Measurements from ENCODE around the gene KBTBD4. TPM values are rescaled to one million over a fixed set of nuclear protein-coding genes. Genes with fewer than 3 reads are reported as not detected.
"Not testable (repeated sequence)": the region's sequence is repeated elsewhere in the genome, so short reads cannot be mapped to it uniquely, and the experiment has no call there.

The KBTBD4 gene
- total RNA-seq, 4 donors from 2014 or later: 22.8 to 34.5 (median 30.7) TPM

- no peaks in the 10 kb centered on the region for H3K9me3 ChIP-seq
- H3K4me1 ChIP-seq: peaks cover 8 to 12% of the 10 kb centered on the region in 2 donors
- intact Hi-C loops (cut with DNase I): no loop called here
- TF ChIP-seq CTCF (IDR thresholded peaks at IDR 0.05) (no peak), POLR2A (IDR thresholded peaks at IDR 0.05) (no peak)
- WGBS, 2 donors: 20 to 26% methylated on average over 7 of the region's 11 CpGs
- H3K4me3 ChIP-seq (replicated peaks in 1 of 3): peak overlapping the region in 2 of 3 donors; percentile 90 to 96
- no peaks in the 10 kb centered on the region for H3K27me3 ChIP-seq
- DNase-seq: no peak
- H3K36me3 ChIP-seq: no peaks in the 10 kb centered on the region
- peak overlapping the region; percentile 28 to 76 (median 75) for H3K27ac ChIP-seq
These were observed 13.8 kb downstream of the KBTBD4 start for GRCh38 chr11:47564933-47565339.

DNA sequence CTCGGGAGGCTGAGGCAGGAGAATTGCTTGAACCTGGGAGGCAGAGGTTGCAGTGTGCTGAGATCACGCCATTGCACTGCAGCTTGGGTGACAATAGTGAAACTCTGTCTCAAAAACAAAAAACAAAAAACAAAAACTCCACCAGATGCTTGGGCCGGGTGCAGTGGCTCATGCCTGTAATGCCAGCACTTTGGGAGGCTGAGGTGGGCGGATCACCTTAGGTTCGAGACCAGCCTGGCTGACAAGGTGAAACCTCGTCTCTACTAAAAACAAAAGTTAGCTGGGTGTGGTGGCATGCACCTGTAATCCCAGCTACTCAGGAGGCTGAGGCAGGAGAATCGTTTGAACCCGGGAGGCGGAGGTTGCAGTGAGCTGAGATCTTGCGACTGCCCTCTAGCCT lies 14.4 kb downstream of the KBTBD4 start:
- H3K4me3 ChIP-seq (replicated peaks in 1 of 3); H3K27me3 ChIP-seq; H3K27ac ChIP-seq; intact Hi-C loops (cut with DNase I); DNase-seq; H3K9me3 ChIP-seq; H3K36me3 ChIP-seq: not testable (repeated sequence)
- 95 to 96% methylated on average over 10 of the region's 10 CpGs for WGBS, 2 donors
- H3K4me1 ChIP-seq: peaks cover 8 to 12% of the 10 kb centered on the region in 2 donors

GRCh38 chr11:47562393-47562792 lies 16.4 kb downstream of the KBTBD4 start:
- H3K36me3 ChIP-seq; H3K27me3 ChIP-seq; H3K9me3 ChIP-seq; intact Hi-C loops (cut with DNase I); H3K27ac ChIP-seq; H3K4me3 ChIP-seq (replicated peaks in 1 of 3); DNase-seq: not testable (repeated sequence)
- 95 to 97% methylated on average over 4 of the region's 4 CpGs for WGBS, 2 donors
- H3K4me1 ChIP-seq: peaks cover 8 to 12% of the 10 kb centered on the region in 2 donors

- 91 to 92% methylated on average over 2 of the region's 2 CpGs for whole genome bisulfite sequencing, 2 donors
- no peaks in the 10 kb centered on the region for H3K27me3 ChIP-seq
- DNase-seq: no peak
- intact Hi-C loops (cut with DNase I): no loop called here
- H3K27ac ChIP-seq: no peak overlapping the region
- no peaks in the 10 kb centered on the region for H3K9me3 ChIP-seq
- H3K4me1 ChIP-seq: peaks cover 5% of the 10 kb centered on the region in 2 donors
- TF ChIP-seq CTCF (IDR thresholded peaks at IDR 0.05): no peak
- TF ChIP-seq POLR2A (IDR thresholded peaks at IDR 0.05): no peak
- H3K36me3 ChIP-seq: no peaks in the 10 kb centered on the region
- no peak overlapping the region for H3K4me3 ChIP-seq (replicated peaks in 1 of 3)
These were observed 18.3 kb downstream of the KBTBD4 start for GRCh38 chr11:47560426-47560825.

- TF ChIP-seq CTCF (IDR thresholded peaks at IDR 0.05) (no peak), POLR2A (IDR thresholded peaks at IDR 0.05) (no peak)
- Histone ChIP-seq H3K4me3 (replicated peaks in 1 of 3) (no peak overlapping the region), H3K27me3 (no peaks in the 10 kb centered on the region), H3K27ac (no peak overlapping the region), H3K9me3 (no peaks in the 10 kb centered on the region), H3K36me3 (no peaks in the 10 kb centered on the region), H3K4me1 (no peaks in the 10 kb centered on the region)
- intact Hi-C loops (cut with DNase I): loop anchor here (10.0 kb wide), 1 partner anchor 84 kb away; no protein-coding TSS in a partner anchor
- 95 to 100% methylated on average over 1 of the region's 1 CpG for WGBS, 2 donors
- DNase-seq: no peak
These were observed 20.1 kb downstream of the KBTBD4 start for GRCh38 chr11:47558695-47559094.

GRCh38 chr11:47557004-47557403 lies 21.8 kb downstream of the KBTBD4 start:
- WGBS, 2 donors: 94 to 95% methylated on average over 12 of the region's 12 CpGs
- not testable (repeated sequence) for H3K27ac ChIP-seq; DNase-seq; H3K27me3 ChIP-seq; H3K9me3 ChIP-seq; H3K36me3 ChIP-seq; H3K4me3 ChIP-seq (replicated peaks in 1 of 3); H3K4me1 ChIP-seq
- intact Hi-C loops (cut with DNase I): loop anchor here (10.0 kb wide), 1 partner anchor 82 kb away; no protein-coding TSS in a partner anchor

DNA sequence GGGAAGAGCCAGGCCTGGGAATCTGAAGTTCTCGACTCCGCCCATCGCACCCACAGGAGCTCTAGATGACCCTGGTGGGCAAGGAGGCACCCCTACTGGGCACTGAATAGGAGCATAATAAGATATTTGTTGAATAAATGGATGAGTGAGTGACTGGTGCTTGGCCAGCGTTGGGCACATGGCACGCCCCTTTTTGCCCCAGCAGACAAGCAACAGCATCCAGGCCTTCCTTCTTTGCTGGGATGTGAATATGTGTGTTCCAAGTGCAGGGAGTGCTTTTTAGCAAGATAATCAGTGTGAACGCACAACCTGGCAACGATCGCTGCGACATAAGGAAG lies 25.4 kb downstream of the KBTBD4 start:
- Histone ChIP-seq H3K4me3 (replicated peaks in 1 of 3) (peak overlapping the region in 2 of 3 donors; percentile 4 to 91), H3K27ac (peak overlapping the region; percentile 17 to 94 (median 93)), H3K36me3 (no peaks in the 10 kb centered on the region), H3K27me3 (no peaks in the 10 kb centered on the region), H3K9me3 (no peaks in the 10 kb centered on the region), H3K4me1 (peaks cover 20 to 25% of the 10 kb centered on the region in 2 donors)
- TF ChIP-seq POLR2A (IDR thresholded peaks at IDR 0.05) (no peak), CTCF (IDR thresholded peaks at IDR 0.05) (peak in 2 of 6 experiments; percentile 13 to 45)
- intact Hi-C loops (cut with DNase I): loop anchor here (10.0 kb wide), 1 partner anchor 79 kb away; no protein-coding TSS in a partner anchor
- no peak for DNase-seq
- 16% methylated on average over 9 of the region's 9 CpGs for WGBS, 2 donors
